Panc1 (cell line): ENCODE measurements around the gene CS.

Source experiments
- CTCF ChIP-seq: fragments of 450-650 bp; IDR thresholded peaks from 2 replicates; pipeline ENCODE4 v1.5.1; 2017; ENCODE audit warnings: mild to moderate bottlenecking
- POLR2AphosphoS5 ChIP-seq: IDR thresholded peaks from 2 replicates; pipeline ENCODE4 v1.6.1; 2012; ENCODE audit warnings: mild to moderate bottlenecking, low read depth, low read length, moderate library complexity
- SIN3A ChIP-seq: IDR thresholded peaks from 2 replicates; pipeline ENCODE4 v1.6.1; 2012; ENCODE audit warnings: low read depth, mild to moderate bottlenecking, low read length, moderate library complexity, borderline replicate concordance; ENCODE audit not compliant: insufficient read depth
- TCF7L2 ChIP-seq: IDR thresholded peaks from 2 replicates; pipeline ENCODE4 v1.6.1; 2011; ENCODE audit warnings: mild to moderate bottlenecking, low read depth, low read length, inconsistent platforms
- TF ChIP-seq, protein P1 (sequence below), 2 experiments: IDR thresholded peaks; 2 replicates each; pipeline ENCODE4 v1.6.1; 2011 to 2012; ENCODE audit warnings: low read depth in 2 of 2, control low read depth in 1 of 2, low read length in 1 of 2, mild to moderate bottlenecking in 1 of 2, moderate library complexity in 1 of 2; ENCODE audit not compliant: insufficient read depth in 1 of 2

GRCh38 chr12:56248711-56249110, 51.4 kb downstream of the CS start:
- TF ChIP-seq CTCF, result no peak
- no peak for TF ChIP-seq POLR2AphosphoS5
- no peak for TF ChIP-seq SIN3A
- TF ChIP-seq, protein P1, sequence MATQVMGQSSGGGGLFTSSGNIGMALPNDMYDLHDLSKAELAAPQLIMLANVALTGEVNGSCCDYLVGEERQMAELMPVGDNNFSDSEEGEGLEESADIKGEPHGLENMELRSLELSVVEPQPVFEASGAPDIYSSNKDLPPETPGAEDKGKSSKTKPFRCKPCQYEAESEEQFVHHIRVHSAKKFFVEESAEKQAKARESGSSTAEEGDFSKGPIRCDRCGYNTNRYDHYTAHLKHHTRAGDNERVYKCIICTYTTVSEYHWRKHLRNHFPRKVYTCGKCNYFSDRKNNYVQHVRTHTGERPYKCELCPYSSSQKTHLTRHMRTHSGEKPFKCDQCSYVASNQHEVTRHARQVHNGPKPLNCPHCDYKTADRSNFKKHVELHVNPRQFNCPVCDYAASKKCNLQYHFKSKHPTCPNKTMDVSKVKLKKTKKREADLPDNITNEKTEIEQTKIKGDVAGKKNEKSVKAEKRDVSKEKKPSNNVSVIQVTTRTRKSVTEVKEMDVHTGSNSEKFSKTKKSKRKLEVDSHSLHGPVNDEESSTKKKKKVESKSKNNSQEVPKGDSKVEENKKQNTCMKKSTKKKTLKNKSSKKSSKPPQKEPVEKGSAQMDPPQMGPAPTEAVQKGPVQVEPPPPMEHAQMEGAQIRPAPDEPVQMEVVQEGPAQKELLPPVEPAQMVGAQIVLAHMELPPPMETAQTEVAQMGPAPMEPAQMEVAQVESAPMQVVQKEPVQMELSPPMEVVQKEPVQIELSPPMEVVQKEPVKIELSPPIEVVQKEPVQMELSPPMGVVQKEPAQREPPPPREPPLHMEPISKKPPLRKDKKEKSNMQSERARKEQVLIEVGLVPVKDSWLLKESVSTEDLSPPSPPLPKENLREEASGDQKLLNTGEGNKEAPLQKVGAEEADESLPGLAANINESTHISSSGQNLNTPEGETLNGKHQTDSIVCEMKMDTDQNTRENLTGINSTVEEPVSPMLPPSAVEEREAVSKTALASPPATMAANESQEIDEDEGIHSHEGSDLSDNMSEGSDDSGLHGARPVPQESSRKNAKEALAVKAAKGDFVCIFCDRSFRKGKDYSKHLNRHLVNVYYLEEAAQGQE (IDR thresholded peaks at IDR 0.05; ENCODE audit: insufficient read depth in 1 of 2, low read depth in 2 of 2, low read length in 1 of 2), result no peak
- TF ChIP-seq TCF7L2, result no peak
